ENCODE results near the gene TBC1D4. TPM values are rescaled to one million over a fixed set of nuclear protein-coding genes. Genes with fewer than 3 reads are reported as not detected.
"Not testable (repeated sequence)": the region's sequence is repeated elsewhere in the genome, so short reads cannot be mapped to it uniquely, and the experiment has no call there.

The TBC1D4 gene
- total RNA-seq, 1 experiment from 2014 or later: 15.4 TPM

- H3K9me3 Mint-ChIP-seq (ENCODE audit: low read depth, unreplicated experiment): no peaks in the 10 kb centered on the region
- no peak for DNase-seq
- no peaks in the 10 kb centered on the region for H3K27me3 Mint-ChIP-seq (ENCODE audit: unreplicated experiment)
- intact Hi-C loops (cut with micrococcal nuclease; ENCODE audit: unreplicated experiment): loop anchor here (1.0 to 5.0 kb wide), 3 partner anchors 9 to 34 kb away; no protein-coding TSS in a partner anchor
- no peak for TF ChIP-seq CTCF (IDR thresholded peaks at IDR 0.05; ENCODE audit: unreplicated experiment)
- H3K4me3 Mint-ChIP-seq (ENCODE audit: low read depth, unreplicated experiment): peak overlapping the region; percentile 37
- H3K36me3 Mint-ChIP-seq (ENCODE audit: insufficient read depth, unreplicated experiment): no peaks in the 10 kb centered on the region
- peak overlapping the region; percentile 71 for H3K27ac Mint-ChIP-seq (ENCODE audit: unreplicated experiment)
- no TSS peak for BruUV-seq (replicated peaks)
- no peaks in the 10 kb centered on the region for H3K4me1 Mint-ChIP-seq (ENCODE audit: low read depth, unreplicated experiment)
- CTCF ChIA-PET: interaction anchor here (0.7 to 0.9 kb wide), 2 partner anchors 11 to 1588 kb away, joined by 3 to 5 read pairs; no protein-coding TSS in a partner anchor
Observed at GRCh38 chr13:75443356-75443958, 38.5 kb downstream of the TBC1D4 start.

DNA sequence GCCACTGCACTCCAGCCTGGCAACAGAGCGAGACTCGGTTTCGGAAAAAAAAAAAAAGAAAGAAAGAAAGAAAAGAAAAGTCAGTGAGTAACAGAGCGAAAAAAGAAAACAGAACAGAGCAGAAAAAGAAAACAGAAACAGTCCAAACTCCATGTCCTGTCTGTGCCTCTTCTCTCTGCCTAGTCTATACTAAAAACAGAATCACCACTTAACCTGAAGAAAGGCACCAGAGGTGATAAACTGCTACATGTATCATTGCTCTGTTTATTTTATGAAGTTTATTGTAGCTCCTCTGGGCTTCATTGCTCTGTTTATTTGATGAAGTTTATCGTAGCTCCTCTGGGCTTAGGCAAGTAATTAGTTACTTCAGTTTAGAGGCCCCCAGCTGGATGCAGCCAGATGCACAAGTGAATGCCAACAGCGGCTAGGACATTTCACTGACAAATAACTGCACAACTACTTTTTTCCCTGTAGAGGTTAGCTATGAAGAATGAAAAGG, 39.2 kb downstream of the TBC1D4 start:
- H3K4me3 Mint-ChIP-seq (ENCODE audit: low read depth, unreplicated experiment): no peak overlapping the region
- no TSS peak for BruUV-seq (replicated peaks)
- H3K9me3 Mint-ChIP-seq (ENCODE audit: low read depth, unreplicated experiment): no peaks in the 10 kb centered on the region
- intact Hi-C loops (cut with micrococcal nuclease; ENCODE audit: unreplicated experiment): loop anchor here (1.0 to 5.0 kb wide), 3 partner anchors 9 to 35 kb away; no protein-coding TSS in a partner anchor
- H3K27ac Mint-ChIP-seq (ENCODE audit: unreplicated experiment): no peak overlapping the region
- no peaks in the 10 kb centered on the region for H3K4me1 Mint-ChIP-seq (ENCODE audit: low read depth, unreplicated experiment)
- no peaks in the 10 kb centered on the region for H3K36me3 Mint-ChIP-seq (ENCODE audit: insufficient read depth, unreplicated experiment)
- H3K27me3 Mint-ChIP-seq (ENCODE audit: unreplicated experiment): no peaks in the 10 kb centered on the region
- no peak for DNase-seq
- CTCF ChIA-PET: interaction anchor here (0.7 kb wide), 1 partner anchor 1587 kb away, joined by 5 read pairs; no protein-coding TSS in a partner anchor
- no peak for TF ChIP-seq CTCF (IDR thresholded peaks at IDR 0.05; ENCODE audit: unreplicated experiment)

GRCh38 chr13:75440100-75440499, 41.9 kb downstream of the TBC1D4 start:
- no TSS peak for BruUV-seq (replicated peaks)
- intact Hi-C loops (cut with micrococcal nuclease; ENCODE audit: unreplicated experiment): loop anchor here (5.0 kb wide), 1 partner anchor 37 kb away; no protein-coding TSS in a partner anchor
- no peak for DNase-seq
- H3K9me3 Mint-ChIP-seq (ENCODE audit: low read depth, unreplicated experiment): no peaks in the 10 kb centered on the region
- H3K27me3 Mint-ChIP-seq (ENCODE audit: unreplicated experiment): no peaks in the 10 kb centered on the region
- no peak overlapping the region for H3K4me3 Mint-ChIP-seq (ENCODE audit: low read depth, unreplicated experiment)
- CTCF ChIA-PET: no interaction called here
- H3K4me1 Mint-ChIP-seq (ENCODE audit: low read depth, unreplicated experiment): no peaks in the 10 kb centered on the region
- no peak for TF ChIP-seq CTCF (IDR thresholded peaks at IDR 0.05; ENCODE audit: unreplicated experiment)
- H3K36me3 Mint-ChIP-seq (ENCODE audit: insufficient read depth, unreplicated experiment): no peaks in the 10 kb centered on the region
- no peak overlapping the region for H3K27ac Mint-ChIP-seq (ENCODE audit: unreplicated experiment)

DNA sequence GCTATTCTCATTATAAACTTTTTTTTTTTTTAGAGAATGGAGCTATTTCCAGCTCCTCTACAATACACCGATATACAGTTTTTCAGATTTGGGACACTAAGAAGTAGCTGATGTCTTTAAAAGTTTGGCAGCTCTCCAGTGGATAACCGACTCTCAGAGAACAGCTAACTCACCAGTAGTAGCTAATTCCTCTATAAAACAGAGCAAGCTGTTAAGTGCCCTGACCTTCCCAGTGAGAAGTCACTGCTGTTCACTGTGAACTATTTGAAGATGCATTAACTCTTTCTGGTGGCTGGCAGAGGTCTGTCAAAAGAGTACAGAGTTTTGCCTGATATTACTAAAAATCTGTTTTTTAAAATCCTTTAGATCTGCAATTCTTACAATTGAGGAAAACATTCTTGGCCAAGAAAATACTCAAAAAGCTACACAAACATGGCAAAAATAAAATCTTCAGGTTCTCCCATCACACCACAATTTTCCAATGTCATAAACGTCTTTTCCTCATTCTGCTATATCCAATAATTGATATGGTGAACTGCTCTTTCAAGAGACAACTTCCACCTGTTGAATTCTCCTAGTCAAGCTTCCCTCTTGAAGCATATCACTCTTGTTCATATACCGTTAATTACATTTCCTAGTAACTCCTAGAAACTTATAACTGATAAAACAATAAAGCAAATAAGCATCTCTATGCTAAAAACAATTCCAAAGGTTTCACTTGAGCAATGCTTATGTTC, 44.2 kb downstream of the TBC1D4 start:
- no peaks in the 10 kb centered on the region for H3K36me3 Mint-ChIP-seq (ENCODE audit: insufficient read depth, unreplicated experiment)
- H3K27ac Mint-ChIP-seq (ENCODE audit: unreplicated experiment): no peak overlapping the region
- H3K27me3 Mint-ChIP-seq (ENCODE audit: unreplicated experiment): no peaks in the 10 kb centered on the region
- no peak for TF ChIP-seq CTCF (IDR thresholded peaks at IDR 0.05; ENCODE audit: unreplicated experiment)
- no peak overlapping the region for H3K4me3 Mint-ChIP-seq (ENCODE audit: low read depth, unreplicated experiment)
- peaks cover 7% of the 10 kb centered on the region for H3K4me1 Mint-ChIP-seq (ENCODE audit: low read depth, unreplicated experiment)
- DNase-seq: no peak
- no TSS peak for BruUV-seq (replicated peaks)
- no peaks in the 10 kb centered on the region for H3K9me3 Mint-ChIP-seq (ENCODE audit: low read depth, unreplicated experiment)
- intact Hi-C loops (cut with micrococcal nuclease; ENCODE audit: unreplicated experiment): no loop called here
- CTCF ChIA-PET: no interaction called here

GRCh38 chr13:75434126-75434525, 47.8 kb downstream of the TBC1D4 start:
- intact Hi-C loops (cut with micrococcal nuclease; ENCODE audit: unreplicated experiment); CTCF ChIA-PET; H3K4me3 Mint-ChIP-seq (ENCODE audit: low read depth, unreplicated experiment); BruUV-seq (replicated peaks); H3K9me3 Mint-ChIP-seq (ENCODE audit: low read depth, unreplicated experiment); H3K4me1 Mint-ChIP-seq (ENCODE audit: low read depth, unreplicated experiment); H3K27me3 Mint-ChIP-seq (ENCODE audit: unreplicated experiment); H3K36me3 Mint-ChIP-seq (ENCODE audit: insufficient read depth, unreplicated experiment); DNase-seq; H3K27ac Mint-ChIP-seq (ENCODE audit: unreplicated experiment): not testable (repeated sequence)
